ENCODE results near the gene SLC19A2. TPM values are rescaled to one million over a fixed set of nuclear protein-coding genes. Genes with fewer than 3 reads are reported as not detected.

Gene SLC19A2
- total RNA-seq, 2 donors from 2014 or later = 4.9 to 8.0 TPM

DNA sequence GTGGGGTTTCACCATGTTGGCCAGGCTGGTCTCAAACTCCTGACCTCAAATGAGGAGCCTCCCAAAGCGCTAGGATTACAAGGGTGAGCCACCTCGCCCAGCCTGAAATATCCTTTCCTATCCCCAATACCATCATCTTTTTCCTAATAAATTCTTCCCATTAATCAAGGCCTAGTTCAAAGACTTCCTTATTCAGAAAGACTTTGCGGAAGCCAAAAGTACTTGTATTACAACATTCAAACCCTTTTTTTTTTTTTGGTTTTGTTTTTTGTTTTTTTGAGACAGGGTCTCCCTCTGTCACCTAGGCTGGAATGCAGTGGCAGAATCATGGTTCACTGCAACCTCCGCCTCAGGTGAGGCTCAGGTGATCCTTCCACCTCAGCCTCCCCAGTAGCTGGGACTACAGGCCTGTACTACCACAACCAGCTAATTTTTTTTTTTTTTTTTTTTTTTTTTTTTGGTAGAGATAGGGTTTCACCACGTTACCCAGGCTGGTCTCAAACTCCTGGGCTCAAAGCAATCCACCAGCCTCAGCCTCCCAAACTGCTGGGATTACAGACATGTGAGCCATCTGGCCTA, 7.6 kb downstream of the SLC19A2 start:
- H3K36me3 ChIP-seq = no peaks in the 10 kb centered on the region
- no peak overlapping the region for H3K4me3 ChIP-seq
- DNase-seq = no peak
- intact Hi-C loops (cut with DNase I) = no loop called here
- no peaks in the 10 kb centered on the region for H3K9me3 ChIP-seq
- no peaks in the 10 kb centered on the region for H3K4me1 ChIP-seq
- TF ChIP-seq, protein P1, sequence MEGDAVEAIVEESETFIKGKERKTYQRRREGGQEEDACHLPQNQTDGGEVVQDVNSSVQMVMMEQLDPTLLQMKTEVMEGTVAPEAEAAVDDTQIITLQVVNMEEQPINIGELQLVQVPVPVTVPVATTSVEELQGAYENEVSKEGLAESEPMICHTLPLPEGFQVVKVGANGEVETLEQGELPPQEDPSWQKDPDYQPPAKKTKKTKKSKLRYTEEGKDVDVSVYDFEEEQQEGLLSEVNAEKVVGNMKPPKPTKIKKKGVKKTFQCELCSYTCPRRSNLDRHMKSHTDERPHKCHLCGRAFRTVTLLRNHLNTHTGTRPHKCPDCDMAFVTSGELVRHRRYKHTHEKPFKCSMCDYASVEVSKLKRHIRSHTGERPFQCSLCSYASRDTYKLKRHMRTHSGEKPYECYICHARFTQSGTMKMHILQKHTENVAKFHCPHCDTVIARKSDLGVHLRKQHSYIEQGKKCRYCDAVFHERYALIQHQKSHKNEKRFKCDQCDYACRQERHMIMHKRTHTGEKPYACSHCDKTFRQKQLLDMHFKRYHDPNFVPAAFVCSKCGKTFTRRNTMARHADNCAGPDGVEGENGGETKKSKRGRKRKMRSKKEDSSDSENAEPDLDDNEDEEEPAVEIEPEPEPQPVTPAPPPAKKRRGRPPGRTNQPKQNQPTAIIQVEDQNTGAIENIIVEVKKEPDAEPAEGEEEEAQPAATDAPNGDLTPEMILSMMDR (IDR thresholded peaks at IDR 0.05) = no peak
- H3K27me3 ChIP-seq = no peaks in the 10 kb centered on the region
- no peak overlapping the region for H3K27ac ChIP-seq
- H3K9ac ChIP-seq (ENCODE audit: low read depth in 2 of 2, low read length in 2 of 2) = no peak overlapping the region

DNA sequence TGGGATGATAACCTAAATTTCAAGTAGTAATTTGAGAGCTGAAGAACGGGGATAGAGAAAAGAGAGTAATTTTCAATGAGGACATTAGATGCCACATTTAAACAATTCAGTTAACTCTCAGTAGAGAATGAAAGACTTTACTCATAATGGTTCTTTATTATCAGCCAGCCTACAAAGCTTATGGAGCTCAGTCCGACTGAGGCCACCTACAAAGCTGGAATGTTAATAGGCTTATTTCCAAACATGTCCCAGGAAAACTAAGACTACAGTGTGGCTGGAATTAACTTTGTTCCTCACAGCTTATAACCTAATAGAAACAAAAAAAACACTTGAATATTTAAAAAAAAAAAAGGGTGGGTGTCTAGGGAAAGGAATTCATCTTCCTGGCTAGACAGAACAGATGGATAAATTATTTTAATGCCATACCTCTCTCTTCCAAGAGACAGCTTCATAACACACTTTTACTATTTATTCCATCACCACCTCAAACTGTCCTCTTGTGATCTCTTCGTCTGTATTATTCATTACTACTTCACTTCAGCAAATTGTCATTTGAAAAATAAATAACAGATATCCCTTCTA, 9.8 kb downstream of the SLC19A2 start:
- H3K36me3 ChIP-seq = no peaks in the 10 kb centered on the region
- H3K27me3 ChIP-seq = no peaks in the 10 kb centered on the region
- no peak for DNase-seq
- no peak overlapping the region for H3K9ac ChIP-seq (ENCODE audit: low read depth in 2 of 2, low read length in 2 of 2)
- TF ChIP-seq, protein P1 (IDR thresholded peaks at IDR 0.05) = no peak
- intact Hi-C loops (cut with DNase I) = no loop called here
- H3K4me3 ChIP-seq = no peak overlapping the region
- no peaks in the 10 kb centered on the region for H3K4me1 ChIP-seq
- no peak overlapping the region for H3K27ac ChIP-seq
- no peaks in the 10 kb centered on the region for H3K9me3 ChIP-seq

DNA sequence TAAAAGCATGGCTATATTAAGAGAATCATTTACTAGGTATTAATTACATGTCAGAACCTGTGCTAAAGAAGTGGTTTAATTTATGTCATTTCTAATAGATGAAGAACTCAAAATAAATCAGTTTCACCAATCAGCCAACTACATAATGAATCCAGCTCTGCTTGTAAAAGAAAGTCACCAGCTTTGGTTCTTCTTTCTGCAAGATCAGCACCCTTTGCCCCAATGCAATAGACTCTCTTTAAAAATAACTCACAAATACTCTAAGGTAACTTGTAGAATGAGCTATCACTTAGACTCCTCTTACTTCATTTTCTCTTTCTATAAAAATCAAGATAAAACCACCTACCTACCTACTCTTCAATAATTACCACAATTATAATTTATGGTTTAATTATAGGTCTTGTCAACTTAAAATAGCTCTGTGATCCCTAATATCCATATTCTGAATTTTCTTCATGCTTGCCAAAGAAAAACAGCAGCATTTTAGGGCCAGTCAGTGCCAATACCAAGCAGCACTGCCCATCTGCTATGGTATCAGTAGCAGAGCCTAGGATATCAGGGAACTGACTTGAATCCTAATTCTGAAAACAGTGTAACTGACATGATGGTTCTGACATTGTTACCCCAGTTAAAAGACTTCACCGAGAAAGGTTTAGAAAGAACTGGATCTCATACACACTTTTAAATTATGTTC, 11.3 kb downstream of the SLC19A2 start:
- no peak overlapping the region for H3K4me3 ChIP-seq
- no peak overlapping the region for H3K9ac ChIP-seq (ENCODE audit: low read depth in 2 of 2, low read length in 2 of 2)
- intact Hi-C loops (cut with DNase I) = no loop called here
- no peaks in the 10 kb centered on the region for H3K27me3 ChIP-seq
- no peaks in the 10 kb centered on the region for H3K36me3 ChIP-seq
- H3K4me1 ChIP-seq = no peaks in the 10 kb centered on the region
- no peak overlapping the region for H3K27ac ChIP-seq
- no peak for DNase-seq
- H3K9me3 ChIP-seq = no peaks in the 10 kb centered on the region
- TF ChIP-seq, protein P1 (IDR thresholded peaks at IDR 0.05) = no peak

DNA sequence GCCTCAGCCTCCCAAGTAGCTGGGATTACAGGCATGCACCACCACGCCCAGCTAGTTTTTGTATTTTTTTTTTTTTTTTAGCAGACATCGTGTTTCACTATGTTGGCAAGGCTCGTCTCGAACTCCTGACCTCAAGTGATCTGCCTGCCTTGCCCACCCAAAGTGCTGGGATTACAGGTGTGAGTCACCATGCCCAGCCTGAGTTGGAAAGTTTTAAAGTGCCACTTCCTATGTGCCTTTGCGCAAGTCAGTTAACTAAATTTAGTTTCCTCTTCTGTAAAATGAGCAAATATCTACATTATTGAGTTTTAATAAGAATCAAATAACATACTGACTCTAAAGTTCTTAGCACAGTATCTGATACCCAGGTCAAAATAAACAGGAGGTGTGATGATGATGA, 12.4 kb downstream of the SLC19A2 start:
- Histone ChIP-seq H3K4me3 (no peak overlapping the region), H3K27ac (no peak overlapping the region), H3K36me3 (no peaks in the 10 kb centered on the region), H3K27me3 (no peaks in the 10 kb centered on the region), H3K9ac (ENCODE audit: low read depth in 2 of 2, low read length in 2 of 2) (no peak overlapping the region), H3K4me1 (no peaks in the 10 kb centered on the region), H3K9me3 (no peaks in the 10 kb centered on the region)
- DNase-seq = no peak
- intact Hi-C loops (cut with DNase I) = no loop called here
- TF ChIP-seq, protein P1 (IDR thresholded peaks at IDR 0.05) = no peak

DNA sequence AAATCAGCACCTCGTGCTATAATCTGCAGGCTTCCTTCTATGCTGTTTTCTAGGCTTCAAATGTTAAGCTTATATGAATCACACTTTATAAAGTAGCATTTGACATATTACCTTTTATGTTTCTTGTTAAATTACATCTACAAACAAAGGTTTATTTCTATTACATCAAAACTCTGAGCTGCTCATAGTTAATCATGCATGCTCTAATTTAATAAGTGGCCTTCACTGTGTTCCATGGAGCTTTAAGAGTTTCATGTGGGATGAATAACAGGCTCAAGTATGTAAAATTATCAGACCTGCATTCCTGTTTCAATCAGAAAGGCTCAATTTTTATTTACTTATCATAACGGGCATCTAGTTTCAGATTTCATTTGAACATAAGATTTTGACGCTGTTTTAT, 13.0 kb downstream of the SLC19A2 start:
- no peak overlapping the region for H3K27ac ChIP-seq
- H3K9me3 ChIP-seq = no peaks in the 10 kb centered on the region
- intact Hi-C loops (cut with DNase I) = no loop called here
- H3K4me3 ChIP-seq = no peak overlapping the region
- TF ChIP-seq, protein P1 (IDR thresholded peaks at IDR 0.05) = no peak
- H3K9ac ChIP-seq (ENCODE audit: low read depth in 2 of 2, low read length in 2 of 2) = no peak overlapping the region
- no peaks in the 10 kb centered on the region for H3K27me3 ChIP-seq
- H3K36me3 ChIP-seq = no peaks in the 10 kb centered on the region
- DNase-seq = no peak
- no peaks in the 10 kb centered on the region for H3K4me1 ChIP-seq

Measured in colonic mucosa (tissue), 4 donors.